Neural progenitor cell (in vitro differentiated cells): ENCODE measurements around the gene ATP10A.

Source experiments
- EZH2 ChIP-seq: fragments of 200-600 bp; sonication (generic); IDR thresholded peaks from 2 replicates; pipeline ENCODE4 v1.6.1; 2017; ENCODE audit warnings: antibody characterized with exemption, mild to moderate bottlenecking, moderate library complexity
- EZH2phosphoT487 ChIP-seq: fragments of 200-600 bp; sonication (generic); IDR thresholded peaks from 2 replicates; pipeline ENCODE4 v1.6.1; 2017; ENCODE audit warnings: antibody characterized with exemption
- TF ChIP-seq, protein P1 (sequence below): fragments of 200-600 bp; sonication (generic); IDR thresholded peaks from 2 replicates; pipeline ENCODE4 v1.5.1; 2017; ENCODE audit warnings: antibody characterized with exemption, mild to moderate bottlenecking

DNA sequence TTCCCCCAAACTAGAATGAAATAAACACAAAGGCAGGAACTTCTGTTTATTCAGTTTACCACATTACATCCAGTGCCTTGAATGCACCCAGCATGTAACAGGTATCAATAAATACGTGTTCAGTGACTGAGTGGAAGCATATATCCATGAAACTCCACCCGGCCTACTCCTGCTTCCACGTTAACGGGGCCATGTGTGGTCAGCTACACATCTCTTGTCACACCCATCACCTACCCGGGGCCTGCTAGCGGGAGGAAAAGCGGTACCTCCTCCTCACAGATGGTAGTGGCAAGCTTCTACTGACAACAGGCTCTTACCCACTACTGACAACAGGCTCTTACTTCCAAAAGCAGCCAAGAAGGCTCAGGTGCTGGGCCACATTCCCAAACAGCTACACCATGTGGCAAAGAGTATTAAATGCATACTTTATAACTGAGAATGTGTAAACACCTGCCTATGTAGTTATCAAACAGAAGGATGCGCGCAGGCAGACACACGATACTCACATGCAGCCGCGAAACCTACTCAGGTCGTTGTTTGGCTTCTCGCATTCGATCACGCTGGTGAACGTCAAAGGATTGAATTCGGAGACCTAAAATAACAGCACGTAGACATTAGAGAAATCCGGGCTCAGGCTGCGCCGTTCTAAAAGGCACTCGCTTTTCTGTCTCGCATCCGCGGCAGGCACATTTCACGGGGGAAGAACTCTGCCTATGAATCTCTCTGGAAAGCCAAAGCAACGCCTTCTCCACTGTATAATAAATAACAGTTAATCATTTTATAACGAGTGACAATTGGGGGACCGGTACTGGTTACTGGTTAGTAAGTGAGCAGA, 127.4 kb downstream of the ATP10A start:
- TF ChIP-seq, protein P1, sequence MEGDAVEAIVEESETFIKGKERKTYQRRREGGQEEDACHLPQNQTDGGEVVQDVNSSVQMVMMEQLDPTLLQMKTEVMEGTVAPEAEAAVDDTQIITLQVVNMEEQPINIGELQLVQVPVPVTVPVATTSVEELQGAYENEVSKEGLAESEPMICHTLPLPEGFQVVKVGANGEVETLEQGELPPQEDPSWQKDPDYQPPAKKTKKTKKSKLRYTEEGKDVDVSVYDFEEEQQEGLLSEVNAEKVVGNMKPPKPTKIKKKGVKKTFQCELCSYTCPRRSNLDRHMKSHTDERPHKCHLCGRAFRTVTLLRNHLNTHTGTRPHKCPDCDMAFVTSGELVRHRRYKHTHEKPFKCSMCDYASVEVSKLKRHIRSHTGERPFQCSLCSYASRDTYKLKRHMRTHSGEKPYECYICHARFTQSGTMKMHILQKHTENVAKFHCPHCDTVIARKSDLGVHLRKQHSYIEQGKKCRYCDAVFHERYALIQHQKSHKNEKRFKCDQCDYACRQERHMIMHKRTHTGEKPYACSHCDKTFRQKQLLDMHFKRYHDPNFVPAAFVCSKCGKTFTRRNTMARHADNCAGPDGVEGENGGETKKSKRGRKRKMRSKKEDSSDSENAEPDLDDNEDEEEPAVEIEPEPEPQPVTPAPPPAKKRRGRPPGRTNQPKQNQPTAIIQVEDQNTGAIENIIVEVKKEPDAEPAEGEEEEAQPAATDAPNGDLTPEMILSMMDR = peak; percentile 5
- TF ChIP-seq EZH2 = no peak
- TF ChIP-seq EZH2phosphoT487 = no peak
